OCI-LY3 (cell line): ENCODE measurements around the gene SLC6A13.
A peak's percentile ranks its signal among the peaks of the same experiment; 100 is the strongest.

Source experiments
- H2AFZ ChIP-seq: fragments of 200-600, 300-600 bp; shearing (Covaris generic); 2 replicates; pipeline ENCODE4 v1.6.0; 2014; ENCODE audit warnings: antibody characterized with exemption, low read depth, low read length
- H3K27ac ChIP-seq: fragments of 200-600, 300-600 bp; sonication (generic); 2 replicates; pipeline ENCODE4 v1.5.1; 2014; ENCODE audit warnings: mild to moderate bottlenecking, low read length, moderate library complexity, mixed read lengths
- H3K27me3 ChIP-seq: fragments of 200-600, 300-600 bp; sonication (generic); 2 replicates; pipeline ENCODE4 v1.6.1; 2014; ENCODE audit warnings: low read depth, low read length, mixed read lengths
- H3K36me3 ChIP-seq: fragments of 200-600, 300-600 bp; sonication (generic); replicated peaks from 2 replicates; pipeline ENCODE3; 2014; ENCODE audit warnings: low read depth, low read length, mixed read lengths
- H3K4me1 ChIP-seq: fragments of 300-600, 200-600 bp; sonication (generic); 2 replicates; pipeline ENCODE4 v1.6.1; 2014; ENCODE audit warnings: low read length, mixed read lengths
- H3K4me2 ChIP-seq: fragments of 200-600, 300-600 bp; sonication (generic); 2 replicates; pipeline ENCODE4 v1.6.1; 2014; ENCODE audit warnings: low read length, mixed read lengths
- H3K4me3 ChIP-seq: fragments of 300-600, 200-600 bp; sonication (generic); 2 replicates; pipeline ENCODE4 v1.5.1; 2014; ENCODE audit warnings: antibody characterized with exemption, mild to moderate bottlenecking, low read length, moderate library complexity
- H3K79me2 ChIP-seq: fragments of 300-600, 200-600 bp; shearing (Covaris generic); 2 replicates; pipeline ENCODE4 v1.6.1; 2014; ENCODE audit warnings: mild to moderate bottlenecking, low read length, mixed read lengths
- H3K9ac ChIP-seq: fragments of 300-600, 200-600 bp; shearing (Covaris generic); 2 replicates; pipeline ENCODE4 v1.6.0; 2014; ENCODE audit warnings: mild to moderate bottlenecking, low read length, moderate library complexity
- H3K9me3 ChIP-seq: fragments of 200-600, 300-600 bp; shearing (Covaris generic); 2 replicates; pipeline ENCODE4 v1.6.1; 2014; ENCODE audit warnings: low read length, mixed read lengths; ENCODE audit not compliant: insufficient read depth
- H4K20me1 ChIP-seq: fragments of 200-600, 300-600 bp; sonication (generic); 2 replicates; pipeline ENCODE4 v1.6.1; 2016; ENCODE audit warnings: low read length, mixed read lengths; ENCODE audit not compliant: insufficient read depth
- CTCF ChIP-seq: fragments of 200-600, 300-600 bp; sonication (generic); IDR thresholded peaks from 2 replicates; pipeline ENCODE4 v1.5.1; 2014; ENCODE audit warnings: antibody characterized with exemption, low read length, low read depth
- EZH2phosphoT487 ChIP-seq: fragments of 200-600 bp; shearing (Covaris generic); IDR thresholded peaks from 2 replicates; pipeline ENCODE4 v1.6.1; 2018; ENCODE audit warnings: antibody characterized with exemption, mixed run types, low read depth

The SLC6A13 gene

GRCh38 chr12:275812-276211, 13.2 kb upstream of the SLC6A13 start:
- peaks cover 9% of the 10 kb centered on the region; the same call in 1 of the 2 replicates for H4K20me1 ChIP-seq
- peaks cover 12% of the 10 kb centered on the region for H3K36me3 ChIP-seq
- no peak overlapping the region for H2AFZ ChIP-seq
- no peaks in the 10 kb centered on the region for H3K79me2 ChIP-seq
- H3K9ac ChIP-seq: no peak overlapping the region
- TF ChIP-seq CTCF (no peak), EZH2phosphoT487 (no peak)
- no peaks in the 10 kb centered on the region for H3K27me3 ChIP-seq
- peaks cover 29% of the 10 kb centered on the region for H3K4me1 ChIP-seq
- no peak overlapping the region for H3K27ac ChIP-seq
- peak overlapping the region; percentile 53 for H3K4me2 ChIP-seq
- H3K4me3 ChIP-seq: no peak overlapping the region
- no peaks in the 10 kb centered on the region for H3K9me3 ChIP-seq

GRCh38 chr12:273382-273781, 10.7 kb upstream of the SLC6A13 start:
- Histone ChIP-seq H2AFZ (no peak overlapping the region), H3K36me3 (peaks cover 3% of the 10 kb centered on the region)

GRCh38 chr12:272942-273341, 10.3 kb upstream of the SLC6A13 start:
- Histone ChIP-seq H3K36me3 (peaks cover 3% of the 10 kb centered on the region), H3K79me2 (no peaks in the 10 kb centered on the region), H4K20me1 (peaks cover 9% of the 10 kb centered on the region; the same call in 1 of the 2 replicates), H3K9ac (no peak overlapping the region), H2AFZ (no peak overlapping the region), H3K9me3 (no peaks in the 10 kb centered on the region), H3K27ac (no peak overlapping the region), H3K4me3 (no peak overlapping the region), H3K4me2 (no peak overlapping the region), H3K4me1 (peaks cover 29% of the 10 kb centered on the region), H3K27me3 (no peaks in the 10 kb centered on the region)
- TF ChIP-seq EZH2phosphoT487 (no peak), CTCF (no peak)

More at GRCh38 chr12:273382-273781, 10.7 kb upstream of the SLC6A13 start:
- no peaks in the 10 kb centered on the region for H3K79me2 ChIP-seq
- peaks cover 9% of the 10 kb centered on the region; the same call in 1 of the 2 replicates for H4K20me1 ChIP-seq
- H3K4me1 ChIP-seq: peaks cover 29% of the 10 kb centered on the region
- no peak overlapping the region for H3K4me2 ChIP-seq
- H3K27me3 ChIP-seq: no peaks in the 10 kb centered on the region
- H3K4me3 ChIP-seq: no peak overlapping the region
- no peak overlapping the region for H3K27ac ChIP-seq
- H3K9ac ChIP-seq: no peak overlapping the region
- no peaks in the 10 kb centered on the region for H3K9me3 ChIP-seq
- TF ChIP-seq EZH2phosphoT487 (no peak), CTCF (no peak)

GRCh38 chr12:271161-271560, 8.5 kb upstream of the SLC6A13 start:
- Histone ChIP-seq H3K36me3 (peaks cover 3% of the 10 kb centered on the region), H3K9me3 (no peaks in the 10 kb centered on the region)
- TF ChIP-seq CTCF: no peak

More at GRCh38 chr12:271161-271560, 8.5 kb upstream of the SLC6A13 start:
- no peak overlapping the region for H3K9ac ChIP-seq
- peaks cover 22% of the 10 kb centered on the region for H3K4me1 ChIP-seq
- H4K20me1 ChIP-seq: peaks cover 8% of the 10 kb centered on the region; the same call in 1 of the 2 replicates
- H3K4me2 ChIP-seq: no peak overlapping the region
- no peak overlapping the region for H2AFZ ChIP-seq
- H3K79me2 ChIP-seq: no peaks in the 10 kb centered on the region
- no peak overlapping the region for H3K4me3 ChIP-seq
- no peaks in the 10 kb centered on the region for H3K27me3 ChIP-seq
- H3K27ac ChIP-seq: no peak overlapping the region
